Gastroesophageal sphincter (tissue), 4 donors: Measurements from ENCODE around the gene C1QTNF1. TPM values are rescaled to one million over a fixed set of nuclear protein-coding genes. Genes with fewer than 3 reads are reported as not detected.

Source experiments
- ATAC-seq: fragments of 150-250 bp; one replicate; pipeline ENCODE4 v1.9.1; 2016; ENCODE audit warnings: mild to moderate bottlenecking, moderate library complexity
- H3K27ac ChIP-seq, 4 donors: fragments of 200-600 bp; sonication (generic) in 3 of 4; 1 replicate in 3 of 4; 2 replicates in 1 of 4; pipeline ENCODE4 v1.5.1; 2016 to 2019
- H3K27me3 ChIP-seq: fragments of 200-600 bp; sonication (generic); one replicate; pipeline ENCODE4 v1.5.1; 2019
- H3K36me3 ChIP-seq, 2 donors: fragments of 200-600 bp; sonication (generic); one replicate each; pipeline ENCODE4 v1.5.1; 2019; ENCODE audit warnings: control low read depth in 1 of 2
- H3K4me1 ChIP-seq, 3 donors: fragments of 200-600 bp; sonication (generic); 1 replicate in 2 of 3; 2 replicates in 1 of 3; pipeline ENCODE4 v1.5.1; 2016 to 2019; ENCODE audit warnings: control low read depth in 2 of 3
- H3K4me3 ChIP-seq, 2 donors: fragments of 200-600 bp; sonication (generic); one replicate each; pipeline ENCODE4 v1.5.1; 2019; ENCODE audit warnings: mild to moderate bottlenecking in 1 of 2, moderate library complexity in 1 of 2
- H3K9me3 ChIP-seq, 3 donors: fragments of 200-600 bp; sonication (generic); one replicate each; pipeline ENCODE4 v1.5.1; 2017 to 2019; ENCODE audit warnings: control low read depth in 2 of 3
- CTCF ChIP-seq, 4 experiments: fragments of 200-600 bp in 2 of 4; fragments of 450-650 bp in 2 of 4; sonication (generic) in 1 of 4; IDR thresholded peaks; one replicate each; pipeline ENCODE4 v1.5.1; 2017 to 2019; ENCODE audit warnings: antibody characterized with exemption in 4 of 4, mild to moderate bottlenecking in 2 of 4, moderate library complexity in 2 of 4
- EP300 ChIP-seq: sonication (generic); formaldehyde crosslinking; IDR thresholded peaks from one replicate; pipeline ENCODE4 v1.6.1; 2017; ENCODE audit warnings: antibody characterized with exemption, mild to moderate bottlenecking
- POLR2A ChIP-seq, 2 donors: fragments of 450-650 bp; IDR thresholded peaks; one replicate each; pipeline ENCODE4 v1.6.1; 2017; ENCODE audit warnings: antibody characterized with exemption in 2 of 2, mild to moderate bottlenecking in 2 of 2, moderate library complexity in 1 of 2
- POLR2AphosphoS5 ChIP-seq: sonication (generic); formaldehyde crosslinking; IDR thresholded peaks from one replicate; pipeline ENCODE4 v1.6.1; 2017; ENCODE audit warnings: antibody characterized with exemption
- WGBS, 2 donors: methylation state at CpG; one replicate each; pipeline ENCODE4 v1.1.5; 2018; ENCODE audit warnings: low coverage in 1 of 2; 5-methylcytosine and 5-hydroxymethylcytosine counted together
- total RNA-seq, 4 donors: library from RNA; depleted of rRNA; stranded (reverse); fragments of >200 nt; gene quantifications; one replicate each; pipeline ENCODE4 v1.1.0, GENCODE V29; 2016

C1QTNF1 gene
- total RNA-seq, 4 donors from 2014 or later, result 50.8 to 76.5 (median 72.3) TPM

DNA sequence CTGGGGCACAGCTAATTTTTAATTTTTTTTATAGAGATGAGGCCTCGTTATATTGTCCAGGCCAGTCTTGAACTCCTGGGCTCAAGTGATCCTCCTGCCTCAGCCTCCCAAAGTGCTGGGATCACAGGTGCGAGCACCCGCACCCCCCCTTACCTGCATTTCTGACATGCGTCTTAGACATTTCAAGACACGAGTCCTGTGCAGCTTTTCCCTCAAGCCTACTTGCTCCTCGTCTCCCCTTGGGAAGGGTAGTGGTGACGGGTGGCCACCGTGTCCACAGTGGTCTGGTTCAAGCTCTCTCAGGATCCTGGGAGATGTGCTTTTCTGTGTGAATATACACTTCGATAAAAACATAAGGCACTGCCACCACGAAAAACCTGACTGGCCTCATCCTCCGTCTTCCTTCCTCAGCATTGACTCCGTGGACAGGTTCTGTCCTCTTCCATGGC, 24.0 kb upstream of the C1QTNF1 start:
- Histone ChIP-seq H3K4me1 (peaks cover 0 to 28% (median 0%) of the 10 kb centered on the region in 3 donors), H3K27me3 (no peaks in the 10 kb centered on the region), H3K4me3 (no peak overlapping the region), H3K9me3 (no peaks in the 10 kb centered on the region), H3K36me3 (peaks cover 0 to 59% of the 10 kb centered on the region in 2 donors), H3K27ac (no peak overlapping the region)
- no peak for ATAC-seq
- TF ChIP-seq CTCF (IDR thresholded peaks at IDR 0.05), result no peak
- TF ChIP-seq EP300, result no peak
- TF ChIP-seq POLR2A (IDR thresholded peaks at IDR 0.05), result no peak
- TF ChIP-seq POLR2AphosphoS5, result no peak
- WGBS, 2 donors, result 92 to 97% methylated on average over 4 to 5 of the region's 12 CpGs

DNA sequence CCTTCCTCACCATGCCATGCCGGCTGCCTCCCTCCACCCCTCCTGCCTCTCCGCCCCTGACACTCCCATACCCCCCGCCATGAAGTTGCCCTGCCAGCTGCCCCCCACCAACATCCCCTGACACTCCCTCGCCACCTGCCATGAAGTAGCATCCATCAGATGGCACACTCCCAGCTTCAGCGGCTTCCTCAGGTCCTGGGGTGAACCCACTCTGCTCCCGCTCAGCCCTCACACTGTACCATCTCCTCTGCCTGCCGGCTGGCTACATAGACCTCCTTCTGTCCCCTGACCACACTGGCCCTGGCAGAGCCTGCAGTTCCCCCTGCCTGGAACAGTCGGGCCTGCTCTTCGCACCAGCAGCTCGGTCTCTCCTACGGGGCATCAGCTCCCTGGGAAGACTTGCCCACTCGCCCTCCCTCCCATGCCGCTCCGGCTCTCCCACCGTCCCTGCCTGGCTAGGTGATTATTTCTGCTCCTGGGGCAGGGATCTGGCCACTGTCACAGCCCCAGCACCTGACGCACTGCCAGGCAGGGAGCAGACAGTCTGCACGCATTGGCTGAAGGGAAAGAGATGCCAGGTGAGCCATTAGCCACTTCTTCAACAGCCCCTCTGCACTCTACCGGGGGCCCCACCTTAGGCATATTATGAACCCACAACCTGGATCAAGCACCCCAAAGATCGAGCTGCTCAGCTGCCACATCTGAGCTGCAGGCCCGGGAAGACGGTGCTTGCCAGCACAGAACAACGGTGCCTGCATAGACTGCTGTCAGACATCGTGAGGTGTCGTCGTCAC, 23.4 kb upstream of the C1QTNF1 start:
- ATAC-seq, result no peak
- H3K27ac ChIP-seq, result no peak overlapping the region
- TF ChIP-seq POLR2AphosphoS5 (no peak), POLR2A (IDR thresholded peaks at IDR 0.05) (no peak), EP300 (no peak), CTCF (IDR thresholded peaks at IDR 0.05) (no peak)
- 88 to 90% methylated on average over 8 to 13 of the region's 25 CpGs for WGBS, 2 donors
- H3K36me3 ChIP-seq, result peaks cover 0 to 53% of the 10 kb centered on the region in 2 donors
- H3K27me3 ChIP-seq, result no peaks in the 10 kb centered on the region
- no peaks in the 10 kb centered on the region for H3K9me3 ChIP-seq
- peaks cover 0 to 32% (median 1%) of the 10 kb centered on the region in 3 donors for H3K4me1 ChIP-seq
- H3K4me3 ChIP-seq, result no peak overlapping the region

DNA sequence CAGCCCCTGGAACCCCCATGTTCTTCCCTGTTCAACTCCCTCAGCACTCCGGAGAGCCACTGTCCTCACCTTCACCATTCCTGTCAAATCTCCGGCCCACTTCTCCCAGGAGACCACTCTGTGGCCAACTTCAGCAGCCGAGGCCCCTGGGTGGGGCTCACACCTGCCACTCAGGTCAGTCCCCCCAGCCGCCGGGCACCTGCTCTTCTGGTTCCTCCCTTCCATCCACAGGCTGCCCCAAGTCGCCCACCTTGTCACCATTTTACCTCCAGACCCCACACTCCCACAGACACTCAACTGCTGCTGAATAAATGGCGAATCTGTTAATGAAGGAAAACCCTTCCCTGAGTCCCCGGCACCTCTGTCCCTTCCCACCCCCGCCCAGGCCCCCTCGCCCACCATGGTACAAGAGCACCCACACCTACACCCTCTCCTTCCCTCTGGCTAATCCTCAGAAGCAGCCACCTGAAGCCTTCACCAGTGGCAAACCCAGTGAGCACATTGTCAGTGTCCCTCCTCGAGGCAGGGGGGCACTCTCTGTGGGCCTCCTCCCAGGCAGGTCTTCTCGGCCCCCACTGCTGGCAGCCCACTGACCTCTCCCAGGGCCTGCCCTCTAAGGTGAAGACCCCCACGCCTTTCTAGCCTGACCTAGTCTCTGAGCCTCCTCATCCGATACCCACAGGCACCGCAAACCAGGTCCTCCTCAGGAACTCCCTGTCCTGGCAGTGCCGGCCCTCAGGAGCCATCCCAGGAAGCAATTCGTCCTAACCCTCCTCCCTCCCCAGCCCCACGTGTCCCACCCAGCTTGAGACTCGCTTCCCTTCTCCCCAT, 22.6 kb upstream of the C1QTNF1 start:
- TF ChIP-seq POLR2AphosphoS5 (no peak), CTCF (IDR thresholded peaks at IDR 0.05) (no peak), EP300 (no peak), POLR2A (IDR thresholded peaks at IDR 0.05) (no peak)
- H3K4me1 ChIP-seq, result peaks cover 0 to 32% (median 7%) of the 10 kb centered on the region in 3 donors
- WGBS, 2 donors, result 75 to 89% methylated on average over 2 to 8 of the region's 19 CpGs
- no peaks in the 10 kb centered on the region for H3K9me3 ChIP-seq
- ATAC-seq, result no peak
- peaks cover 0 to 45% of the 10 kb centered on the region in 2 donors for H3K36me3 ChIP-seq
- H3K27me3 ChIP-seq, result no peaks in the 10 kb centered on the region
- H3K27ac ChIP-seq, result no peak overlapping the region
- no peak overlapping the region for H3K4me3 ChIP-seq

GRCh38 chr17:79002291-79002690, 21.7 kb upstream of the C1QTNF1 start:
- Histone ChIP-seq H3K9me3 (no peaks in the 10 kb centered on the region), H3K27ac (no peak overlapping the region), H3K27me3 (no peaks in the 10 kb centered on the region), H3K4me1 (peaks cover 0 to 34% (median 7%) of the 10 kb centered on the region in 3 donors), H3K4me3 (no peak overlapping the region), H3K36me3 (peaks cover 0 to 36% of the 10 kb centered on the region in 2 donors)
- no peak for TF ChIP-seq EP300
- TF ChIP-seq POLR2AphosphoS5, result no peak
- no peak for TF ChIP-seq POLR2A (IDR thresholded peaks at IDR 0.05)
- TF ChIP-seq CTCF (IDR thresholded peaks at IDR 0.05), result no peak
- no peak for ATAC-seq
- WGBS, 2 donors, result 71 to 72% methylated on average over 1 to 2 of the region's 14 CpGs
